ENCODE data around the gene BSN.
A peak's percentile ranks its signal among the peaks of the same experiment; 100 is the strongest.

Gene BSN

GRCh38 chr3:49654955-49655556 lies 100.8 kb downstream of the BSN start:
- no peak for DNase-seq (ENCODE audit: low spot score)

DNA sequence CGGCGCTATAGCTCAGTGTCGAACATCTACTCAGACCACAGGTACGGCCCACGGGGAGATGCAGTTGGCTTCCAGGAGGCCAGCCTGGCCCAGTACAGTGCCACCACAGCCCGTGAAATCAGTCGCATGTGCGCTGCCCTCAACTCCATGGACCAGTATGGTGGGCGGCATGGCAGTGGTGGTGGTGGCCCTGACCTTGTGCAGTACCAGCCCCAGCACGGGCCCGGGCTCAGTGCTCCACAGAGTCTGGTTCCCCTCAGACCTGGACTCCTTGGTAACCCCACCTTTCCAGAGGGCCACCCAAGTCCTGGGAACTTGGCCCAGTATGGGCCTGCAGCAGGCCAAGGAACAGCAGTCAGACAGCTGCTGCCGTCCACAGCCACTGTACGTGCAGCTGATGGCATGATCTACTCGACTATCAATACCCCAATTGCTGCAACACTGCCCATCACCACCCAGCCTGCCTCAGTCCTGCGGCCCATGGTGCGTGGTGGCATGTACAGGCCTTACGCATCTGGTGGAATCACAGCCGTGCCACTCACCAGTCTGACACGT lies 101.5 kb downstream of the BSN start:
- no peak for DNase-seq (ENCODE audit: low spot score)

- no peak for DNase-seq (ENCODE audit: low spot score)
Observed at GRCh38 chr3:49656541-49657112, 102.3 kb downstream of the BSN start.

DNA sequence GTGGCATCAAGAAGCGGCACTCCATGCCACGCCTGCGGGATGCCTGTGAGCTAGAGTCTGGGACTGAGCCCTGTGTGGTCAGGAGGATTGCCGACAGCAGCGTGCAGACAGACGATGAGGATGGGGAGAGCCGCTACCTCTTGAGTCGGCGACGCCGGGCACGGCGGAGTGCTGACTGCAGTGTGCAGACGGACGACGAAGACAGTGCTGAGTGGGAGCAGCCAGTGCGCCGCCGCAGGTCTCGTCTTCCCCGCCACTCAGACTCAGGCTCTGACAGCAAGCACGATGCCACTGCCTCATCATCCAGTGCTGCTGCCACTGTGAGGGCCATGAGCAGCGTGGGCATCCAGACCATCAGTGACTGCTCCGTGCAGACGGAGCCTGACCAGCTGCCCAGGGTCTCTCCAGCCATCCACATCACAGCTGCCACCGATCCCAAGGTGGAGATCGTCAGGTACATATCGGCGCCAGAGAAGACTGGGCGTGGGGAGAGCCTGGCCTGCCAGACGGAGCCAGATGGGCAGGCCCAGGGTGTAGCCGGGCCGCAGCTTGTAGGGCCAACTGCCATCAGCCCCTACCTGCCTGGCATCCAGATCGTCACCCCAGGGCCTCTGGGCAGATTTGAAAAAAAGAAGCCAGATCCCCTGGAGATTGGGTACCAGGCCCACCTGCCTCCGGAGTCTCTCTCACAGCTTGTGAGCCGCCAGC lies 103.1 kb downstream of the BSN start:
- no peak for DNase-seq (ENCODE audit: low spot score)

GRCh38 chr3:49658711-49659110 lies 104.4 kb downstream of the BSN start:
- no peak for DNase-seq (ENCODE audit: low spot score)

- no peak for DNase-seq (ENCODE audit: low spot score)
Observed at GRCh38 chr3:49659756-49660155, 105.5 kb downstream of the BSN start.

GRCh38 chr3:49661281-49661680 lies 107.0 kb downstream of the BSN start:
- DNase-seq (ENCODE audit: low spot score) = no peak

DNA sequence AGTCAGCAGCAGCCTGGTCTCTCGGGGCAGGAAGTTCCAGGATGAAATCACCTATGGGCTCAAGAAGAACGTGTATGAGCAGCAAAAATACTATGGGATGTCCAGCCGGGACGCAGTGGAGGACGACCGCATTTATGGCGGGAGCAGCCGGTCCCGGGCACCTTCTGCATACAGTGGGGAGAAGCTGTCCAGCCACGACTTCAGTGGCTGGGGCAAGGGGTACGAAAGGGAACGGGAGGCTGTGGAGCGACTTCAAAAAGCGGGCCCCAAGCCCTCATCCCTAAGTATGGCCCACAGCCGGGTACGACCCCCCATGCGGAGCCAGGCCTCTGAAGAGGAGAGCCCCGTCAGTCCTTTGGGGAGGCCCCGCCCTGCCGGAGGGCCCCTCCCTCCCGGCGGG lies 107.7 kb downstream of the BSN start:
- DNase-seq (ENCODE audit: low spot score) = no peak

DNA sequence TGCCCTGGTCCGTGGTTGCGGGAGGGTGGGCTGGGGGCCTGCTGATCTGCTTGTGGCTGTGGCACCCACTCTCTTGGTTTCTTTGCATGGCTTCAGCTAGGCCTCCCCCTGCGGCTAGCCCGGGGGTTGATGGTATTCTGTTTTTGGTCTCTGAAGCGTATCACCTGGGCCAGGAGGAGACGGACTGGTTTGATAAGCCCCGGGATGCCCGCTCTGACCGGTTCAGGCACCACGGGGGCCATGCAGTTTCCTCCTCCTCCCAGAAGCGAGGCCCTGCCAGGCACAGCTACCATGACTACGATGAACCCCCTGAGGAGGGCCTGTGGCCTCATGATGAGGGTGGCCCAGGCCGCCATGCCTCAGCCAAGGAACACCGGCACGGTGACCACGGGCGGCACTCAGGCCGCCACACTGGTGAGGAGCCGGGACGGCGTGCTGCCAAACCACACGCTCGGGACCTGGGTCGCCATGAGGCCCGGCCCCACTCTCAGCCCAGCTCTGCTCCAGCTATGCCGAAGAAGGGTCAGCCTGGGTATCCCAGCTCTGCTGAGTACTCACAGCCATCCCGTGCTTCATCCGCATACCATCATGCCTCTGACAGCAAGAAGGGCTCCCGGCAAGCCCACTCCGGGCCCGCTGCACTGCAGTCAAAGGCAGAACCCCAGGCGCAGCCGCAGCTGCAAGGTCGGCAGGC lies 108.6 kb downstream of the BSN start:
- no peak for DNase-seq (ENCODE audit: low spot score)

DNA sequence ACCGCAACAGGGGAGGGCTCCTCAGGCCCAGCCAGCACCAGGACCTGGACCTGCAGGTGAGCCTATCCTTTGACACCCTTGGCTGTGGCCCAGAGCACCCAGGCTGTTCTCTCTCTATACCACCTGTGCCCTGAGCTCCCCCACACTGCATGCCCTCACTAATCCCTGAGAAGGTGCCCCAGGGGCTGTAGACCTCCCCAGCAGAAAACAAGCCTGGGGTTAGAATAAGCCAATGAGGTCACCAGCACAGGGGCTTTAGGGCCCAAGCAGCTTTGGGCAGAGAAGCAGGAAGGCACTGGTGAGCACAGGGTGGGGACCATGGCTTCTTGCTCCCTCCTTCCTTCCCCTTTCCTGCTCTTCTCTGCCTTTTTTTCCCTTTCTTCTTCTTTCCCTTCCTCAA lies 109.6 kb downstream of the BSN start:
- no peak for DNase-seq (ENCODE audit: low spot score)

DNA sequence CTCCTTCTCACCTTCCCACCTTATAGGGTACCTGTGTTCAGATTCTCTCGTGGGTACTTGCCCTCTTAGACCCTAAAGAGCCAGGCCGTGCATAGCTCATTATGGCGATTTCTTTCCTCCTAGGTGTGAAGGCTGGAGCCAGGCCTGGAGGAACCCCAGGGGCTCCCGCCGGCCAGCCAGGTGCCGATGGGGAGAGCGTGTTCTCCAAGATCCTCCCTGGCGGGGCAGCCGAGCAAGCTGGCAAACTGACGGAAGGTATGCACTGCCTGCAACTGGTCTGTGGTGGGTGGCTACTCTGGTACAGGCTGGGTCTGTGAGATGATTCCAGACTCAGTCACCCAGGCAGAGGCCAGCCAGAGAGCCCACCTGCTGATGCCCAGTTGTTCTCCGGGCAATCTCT lies 110.0 kb downstream of the BSN start:
- DNase-seq (ENCODE audit: low spot score) = no peak

GRCh38 chr3:49665822-49666519 lies 111.7 kb downstream of the BSN start:
- no peak for DNase-seq (ENCODE audit: low spot score)

DNA sequence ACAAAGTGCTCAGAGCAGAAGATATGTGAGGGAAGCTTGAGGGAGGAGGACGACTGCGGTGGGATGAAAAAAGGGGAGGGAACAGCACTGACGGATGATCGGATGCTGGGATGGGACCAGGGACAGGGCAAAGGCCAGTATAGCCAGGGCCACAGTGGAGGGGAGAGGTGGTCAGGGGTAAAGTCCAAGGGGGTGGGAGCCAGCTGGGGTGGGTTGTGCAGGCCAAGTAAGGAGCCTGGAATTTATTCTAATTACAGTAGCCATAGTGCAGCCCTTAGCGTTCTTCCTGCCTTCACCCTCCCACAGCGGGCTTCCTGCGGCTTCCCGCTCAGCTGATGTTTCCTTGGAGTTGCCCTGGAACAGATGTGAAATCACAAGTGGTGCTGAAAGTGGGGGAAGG lies 112.3 kb downstream of the BSN start:
- DNase-seq (ENCODE audit: low spot score) = peak; percentile 61

GRCh38 chr3:49667701-49668413 lies 113.6 kb downstream of the BSN start:
- no peak for DNase-seq (ENCODE audit: low spot score)

GRCh38 chr3:49668414-49668797 lies 114.1 kb downstream of the BSN start:
- peak; percentile 75 for DNase-seq (ENCODE audit: low spot score)

GRCh38 chr3:49668861-49669260 lies 114.6 kb downstream of the BSN start:
- no peak for DNase-seq (ENCODE audit: low spot score)

GRCh38 chr3:49669352-49669751 lies 115.1 kb downstream of the BSN start:
- no peak for DNase-seq (ENCODE audit: low spot score)

DNA sequence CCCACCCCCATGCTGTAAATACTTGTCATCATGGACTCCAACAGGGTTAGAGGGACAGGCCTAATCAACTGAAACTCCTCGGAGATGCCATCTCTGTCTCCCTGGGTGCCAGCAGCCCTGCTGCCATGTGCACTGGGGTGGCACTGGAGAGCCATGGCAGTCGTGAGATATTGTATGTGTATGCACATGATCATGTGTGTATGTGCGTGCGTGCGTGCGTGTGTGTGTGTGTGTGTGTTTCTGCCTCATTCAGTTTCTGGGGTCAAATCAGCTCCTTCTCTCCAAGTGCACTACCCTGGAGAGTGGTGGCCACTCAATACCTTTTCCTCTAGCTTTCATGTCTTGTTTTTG lies 116.6 kb downstream of the BSN start:
- no peak for DNase-seq (ENCODE audit: low spot score)

DNA sequence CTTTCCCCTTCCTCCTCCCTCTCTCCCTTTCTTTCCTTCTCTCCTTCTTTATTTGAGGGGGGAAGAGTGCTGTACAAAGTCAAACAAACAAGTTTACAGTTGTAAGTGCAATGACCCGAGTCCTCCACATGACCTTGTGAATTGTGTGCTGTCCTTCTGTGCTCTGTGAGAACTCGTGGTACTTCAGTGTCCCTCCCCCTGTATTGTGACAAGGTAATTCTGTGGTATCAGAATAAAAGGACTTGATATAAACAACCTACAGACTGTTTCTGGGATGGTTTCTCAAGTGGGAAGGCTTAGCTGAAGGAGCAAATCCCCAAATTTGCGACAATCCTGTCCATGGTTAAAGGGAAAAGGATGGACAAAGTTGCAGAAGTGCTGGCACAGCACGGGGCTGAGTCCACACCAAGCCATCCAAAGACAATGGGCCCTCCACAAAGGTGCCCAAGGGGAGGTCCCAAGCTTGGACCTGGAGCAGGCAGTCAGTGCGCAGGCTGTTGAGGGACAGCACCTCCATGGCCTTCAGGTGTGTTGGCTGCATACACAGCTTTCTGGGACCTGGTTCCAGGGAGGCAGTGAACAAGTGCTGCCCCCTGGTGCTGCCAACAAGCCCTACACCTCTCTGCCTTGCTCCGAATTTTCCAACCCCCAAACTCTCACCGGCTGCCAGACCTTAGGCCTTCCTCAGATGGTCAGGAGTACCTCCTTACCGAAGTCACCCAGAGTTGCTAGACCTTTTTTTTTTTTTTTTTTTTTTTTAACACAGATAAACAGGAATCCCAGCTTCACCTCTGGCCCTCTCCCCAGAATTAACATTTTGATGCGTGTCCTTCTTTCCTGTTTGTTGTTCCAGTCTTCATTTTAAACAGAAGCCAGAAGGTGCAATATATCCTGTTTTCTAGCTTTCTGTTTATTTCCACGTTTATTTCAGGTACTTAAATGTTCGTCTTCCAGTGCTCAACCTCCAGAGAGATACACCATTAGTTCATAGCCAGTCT lies 117.3 kb downstream of the BSN start:
- DNase-seq (ENCODE audit: low spot score) = peak; percentile 88

DNA sequence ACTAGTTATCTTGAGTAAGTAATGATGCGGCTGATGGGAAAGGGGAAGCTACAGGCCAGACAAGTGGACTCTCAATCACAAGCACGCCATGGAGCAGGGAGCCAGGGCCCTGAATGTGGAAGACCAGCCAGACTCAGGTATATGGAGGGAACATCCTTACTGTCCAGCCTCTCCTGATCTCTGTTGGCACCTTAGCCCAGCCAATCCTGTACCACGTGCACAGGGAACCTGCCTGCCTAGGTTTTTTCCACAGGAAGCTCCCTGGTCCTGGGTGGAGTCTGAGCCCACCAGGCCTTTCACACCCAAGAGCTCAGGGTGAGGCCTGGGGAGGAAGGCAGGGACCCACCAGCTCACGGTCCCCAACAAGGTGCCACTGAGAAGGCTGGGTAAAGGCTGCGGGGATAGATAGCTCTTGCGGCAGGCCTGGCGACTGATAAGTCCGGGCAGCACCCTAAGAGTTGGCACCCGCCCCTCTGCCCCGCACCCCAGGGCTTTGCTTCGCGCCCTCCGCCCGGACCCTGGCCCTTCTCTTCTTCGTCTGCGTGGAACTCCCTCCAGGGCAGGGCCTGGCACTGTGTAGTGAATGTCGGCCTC lies 118.9 kb downstream of the BSN start:
- DNase-seq (ENCODE audit: low spot score) = peak; percentile 31
